GM18870 (cell line): ENCODE data around the gene DNAH5.

Source experiments
- ATAC-seq: cut with Tn5 transposase; IDR thresholded peaks from one replicate; pipeline ENCODE4 v1.9.1; 2021; ENCODE audit warnings: moderate library complexity; ENCODE audit not compliant: unreplicated experiment

DNAH5 gene

GRCh38 chr5:13739479-13739878 lies 205.0 kb downstream of the DNAH5 start:
- no peak for ATAC-seq

DNA sequence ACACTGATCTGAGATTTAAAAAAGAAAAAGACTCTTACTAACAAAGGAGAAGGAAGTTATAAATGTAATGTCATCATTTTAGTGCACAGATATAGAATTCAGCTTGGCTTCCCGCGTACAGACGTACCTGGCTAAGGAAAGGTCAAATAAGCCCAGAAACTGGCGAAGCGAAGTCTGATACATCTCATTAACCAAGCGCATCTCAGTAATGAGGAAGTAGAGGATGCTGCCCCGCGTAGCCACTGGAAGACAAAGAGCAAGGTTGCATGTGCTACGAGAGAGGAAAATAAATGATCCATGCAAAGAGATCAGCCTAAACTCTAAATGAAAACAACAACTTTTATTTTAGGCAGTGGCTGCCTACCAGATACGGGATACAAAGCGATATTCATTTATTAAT lies 208.8 kb downstream of the DNAH5 start:
- ATAC-seq, result no peak

DNA sequence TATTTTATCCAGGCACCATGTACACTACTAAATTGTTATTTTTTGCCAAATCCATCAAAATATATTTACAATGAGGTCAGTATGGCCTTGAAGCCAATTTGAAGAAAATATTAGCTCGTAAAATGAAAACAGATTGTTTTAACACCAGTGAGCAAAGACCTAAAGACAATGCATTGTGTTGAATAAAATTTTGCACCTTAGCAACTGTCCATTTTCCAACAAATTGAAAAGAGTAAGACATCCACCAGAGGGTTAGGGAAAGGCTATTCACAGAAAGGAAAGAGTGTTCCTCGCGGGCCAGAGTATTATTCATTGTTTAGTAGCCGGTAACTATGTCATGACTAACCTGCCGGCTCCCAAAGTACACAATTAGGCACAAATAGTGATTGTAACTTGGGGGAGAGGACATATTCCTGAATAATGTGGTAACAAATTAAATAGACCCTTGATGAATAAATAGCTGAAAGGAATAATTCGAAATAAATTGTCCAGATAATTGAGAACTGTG lies 213.3 kb downstream of the DNAH5 start:
- ATAC-seq, result no peak

- no peak for ATAC-seq
Observed at GRCh38 chr5:13708906-13709305, 235.6 kb downstream of the DNAH5 start.

- ATAC-seq, result no peak
Observed at GRCh38 chr5:13708432-13708831, 236.1 kb downstream of the DNAH5 start.

DNA sequence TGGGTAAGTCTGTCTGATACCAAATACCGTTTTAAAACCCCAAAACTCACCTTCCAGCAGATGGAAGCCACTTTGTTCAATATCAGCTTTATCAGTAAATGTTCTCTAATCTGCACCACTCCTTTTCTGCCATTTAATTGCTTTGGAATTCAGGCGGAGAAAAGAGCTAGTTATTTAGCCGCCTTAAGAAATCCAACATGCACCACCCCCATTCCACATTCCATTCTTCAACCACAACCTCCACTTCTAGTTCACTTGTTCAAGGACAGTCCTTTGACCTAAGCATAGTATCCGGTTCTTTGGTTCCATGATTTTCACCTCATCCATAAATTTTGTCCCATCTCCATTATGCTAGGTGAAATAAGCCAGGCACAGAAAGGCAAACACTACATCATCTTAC lies 240.1 kb downstream of the DNAH5 start:
- no peak for ATAC-seq

DNA sequence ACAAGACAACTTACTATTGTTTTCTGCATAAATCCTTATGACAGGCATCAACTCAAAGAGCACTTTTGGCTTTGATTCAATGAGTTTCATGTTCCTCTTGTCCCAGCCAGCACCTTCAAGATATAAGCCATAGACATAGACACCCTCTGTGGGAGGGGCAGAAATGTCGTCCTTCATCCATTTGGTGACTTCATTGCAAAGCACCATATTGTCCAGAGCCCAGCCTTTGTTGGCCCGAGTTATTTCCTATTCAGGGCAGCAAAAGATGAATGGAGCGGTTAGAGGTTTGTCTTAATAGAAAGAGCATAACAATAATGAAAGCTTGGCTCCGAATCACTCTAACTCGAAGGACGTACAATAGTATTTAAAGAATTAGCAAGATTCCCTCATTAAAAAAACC lies 243.9 kb downstream of the DNAH5 start:
- no peak for ATAC-seq

GRCh38 chr5:13698885-13699284 lies 245.6 kb downstream of the DNAH5 start:
- no peak for ATAC-seq

GRCh38 chr5:13695076-13695712 lies 249.3 kb downstream of the DNAH5 start:
- no peak for ATAC-seq

DNA sequence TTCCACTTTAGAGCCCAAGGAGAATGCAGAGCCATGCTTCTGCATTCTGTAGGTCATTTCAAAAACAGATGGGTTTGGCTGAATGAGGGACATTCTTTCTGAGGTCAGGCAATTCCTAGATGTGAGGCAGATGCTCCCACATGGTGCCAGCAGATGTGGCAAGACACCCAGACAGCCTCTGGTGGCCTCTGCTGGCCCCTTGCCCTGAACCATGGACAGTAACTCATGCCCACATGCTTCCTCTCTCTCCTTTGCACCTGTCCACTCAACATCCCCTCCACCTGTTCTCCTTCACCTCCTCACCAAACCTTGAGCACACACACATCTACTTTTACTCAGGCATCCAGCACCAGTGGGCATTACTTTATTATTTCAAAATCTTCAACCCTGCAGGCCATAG lies 252.3 kb downstream of the DNAH5 start:
- no peak for ATAC-seq

- ATAC-seq, result no peak
Observed at GRCh38 chr5:13676531-13676930, 268.0 kb downstream of the DNAH5 start.

DNA sequence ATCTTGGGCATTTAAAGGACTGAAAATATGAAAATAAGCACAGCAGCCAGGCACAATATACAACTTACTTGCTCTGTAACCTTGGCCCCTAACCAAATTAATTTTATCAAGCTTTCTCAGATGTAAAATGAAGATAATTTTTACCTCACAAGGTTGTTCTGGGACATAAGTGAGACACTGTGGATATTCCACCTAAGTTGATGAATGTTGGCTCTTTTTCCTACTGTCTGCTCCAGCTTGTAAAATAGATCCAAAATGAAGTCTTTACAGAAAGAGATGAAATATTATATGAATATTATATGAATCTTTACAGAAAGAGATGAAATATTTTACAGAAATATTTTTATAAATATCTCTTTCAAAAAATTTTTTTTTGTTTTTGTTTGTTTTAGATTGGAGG lies 270.1 kb downstream of the DNAH5 start:
- no peak for ATAC-seq

DNA sequence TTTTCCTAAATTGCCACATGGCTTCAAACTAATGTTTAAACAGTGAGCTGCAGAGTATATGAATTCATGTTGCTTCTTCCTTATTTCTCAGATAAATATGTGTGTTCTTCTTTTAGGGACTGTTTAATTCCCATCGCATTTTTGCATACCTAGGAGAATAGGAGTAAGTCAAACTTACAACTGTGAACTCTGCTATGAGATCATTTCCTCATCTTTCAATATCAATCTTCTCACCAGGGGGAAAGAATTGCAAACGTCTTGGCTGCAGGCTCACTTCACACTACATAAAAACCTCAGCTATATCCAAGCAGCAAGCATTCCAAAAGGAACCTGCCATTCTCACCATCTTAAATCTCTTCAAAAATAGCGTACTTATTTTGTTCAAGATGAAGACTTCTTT lies 271.0 kb downstream of the DNAH5 start:
- ATAC-seq, result no peak

DNA sequence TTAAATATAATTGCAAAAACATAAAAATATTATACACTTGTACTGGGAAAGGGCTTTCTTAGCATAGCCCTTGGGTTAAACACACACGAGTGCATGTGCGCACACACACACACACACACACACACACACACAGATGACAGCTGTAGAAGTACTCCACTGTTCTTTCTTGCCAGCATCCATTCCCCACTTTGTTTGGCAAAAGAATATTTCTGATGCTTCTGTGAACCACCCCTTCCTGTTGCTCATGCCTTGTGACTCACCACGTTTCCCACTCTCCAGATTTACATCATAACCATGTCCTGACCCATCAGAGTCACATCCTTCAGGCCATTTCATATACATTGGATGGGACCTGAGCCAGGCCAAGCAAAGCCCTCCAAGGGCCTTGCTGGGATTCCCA lies 280.1 kb downstream of the DNAH5 start:
- no peak for ATAC-seq

DNA sequence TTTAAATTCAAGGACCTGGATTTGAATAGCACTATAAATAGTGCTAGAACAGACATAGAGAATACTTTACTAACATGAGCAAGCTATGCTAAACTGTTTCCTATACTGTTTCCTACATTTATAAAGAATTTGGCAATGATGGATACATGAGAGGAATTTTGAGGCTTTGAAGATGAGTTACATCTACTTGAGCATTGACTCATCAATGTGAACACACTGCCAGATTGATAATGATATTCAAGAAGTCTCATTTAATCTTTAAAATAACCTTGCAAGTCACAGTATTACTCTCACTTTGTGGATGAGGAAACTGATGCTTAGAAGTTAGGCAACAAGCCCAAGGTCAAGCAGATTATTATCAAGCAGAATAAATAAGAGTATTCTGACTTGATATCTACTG lies 281.9 kb downstream of the DNAH5 start:
- no peak for ATAC-seq

- no peak for ATAC-seq
Observed at GRCh38 chr5:13661272-13661671, 283.2 kb downstream of the DNAH5 start.

DNA sequence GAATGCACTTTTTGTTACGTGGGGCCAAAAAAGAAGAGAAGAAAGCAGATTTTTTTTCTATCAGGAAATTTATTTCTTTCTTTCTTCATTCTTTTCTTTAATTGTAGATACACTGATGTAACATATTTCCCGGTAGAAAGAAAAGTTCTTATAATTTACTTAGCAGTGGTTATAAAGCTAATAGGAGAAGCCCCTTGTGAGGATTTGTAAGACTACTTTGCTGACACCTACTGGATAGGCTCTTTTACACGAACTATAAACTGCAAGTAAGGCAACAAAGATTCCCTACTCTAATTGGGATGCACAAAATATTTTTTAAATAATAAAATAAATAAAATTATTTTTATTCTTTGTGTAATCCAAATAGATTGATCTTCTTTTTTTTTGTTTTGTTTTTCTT lies 284.4 kb downstream of the DNAH5 start:
- no peak for ATAC-seq

DNA sequence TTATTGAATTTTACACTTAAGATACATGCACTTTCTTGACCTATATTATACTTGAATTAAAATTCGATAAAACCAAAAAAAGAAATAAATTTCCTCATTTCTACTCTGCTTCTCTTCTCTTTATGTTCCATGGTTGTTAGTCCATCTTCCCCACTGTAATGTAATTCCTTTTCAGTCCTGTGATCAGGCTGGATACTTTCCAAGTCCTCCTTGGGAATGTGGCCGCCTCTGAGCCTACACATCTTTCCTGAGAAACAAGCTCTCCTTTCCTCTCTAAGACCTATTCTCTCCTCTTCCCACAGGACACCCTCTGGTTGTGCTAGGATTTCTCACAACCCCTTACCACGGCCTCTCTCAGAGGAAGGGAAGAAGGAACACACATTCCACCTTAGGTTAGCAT lies 285.1 kb downstream of the DNAH5 start:
- ATAC-seq, result no peak

GRCh38 chr5:13658761-13659160 lies 285.7 kb downstream of the DNAH5 start:
- no peak for ATAC-seq

DNA sequence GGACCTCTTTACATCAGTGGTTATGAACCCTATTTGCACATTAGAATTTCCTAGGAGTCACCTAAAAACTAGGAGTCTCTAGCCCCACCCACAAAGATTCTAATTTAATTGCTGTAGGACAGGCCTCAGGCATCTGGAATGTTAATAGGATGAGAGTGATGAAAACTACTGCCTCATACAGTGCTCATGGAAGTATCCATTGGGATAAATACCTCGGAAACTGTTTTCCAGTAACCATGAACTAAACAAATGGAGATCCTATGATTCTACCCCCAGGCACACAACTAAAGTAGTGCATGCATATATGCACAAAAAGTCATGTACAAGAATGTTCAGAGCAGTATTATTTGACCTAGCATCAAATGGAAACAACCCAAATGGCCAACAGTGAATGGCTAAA lies 286.3 kb downstream of the DNAH5 start:
- no peak for ATAC-seq

DNA sequence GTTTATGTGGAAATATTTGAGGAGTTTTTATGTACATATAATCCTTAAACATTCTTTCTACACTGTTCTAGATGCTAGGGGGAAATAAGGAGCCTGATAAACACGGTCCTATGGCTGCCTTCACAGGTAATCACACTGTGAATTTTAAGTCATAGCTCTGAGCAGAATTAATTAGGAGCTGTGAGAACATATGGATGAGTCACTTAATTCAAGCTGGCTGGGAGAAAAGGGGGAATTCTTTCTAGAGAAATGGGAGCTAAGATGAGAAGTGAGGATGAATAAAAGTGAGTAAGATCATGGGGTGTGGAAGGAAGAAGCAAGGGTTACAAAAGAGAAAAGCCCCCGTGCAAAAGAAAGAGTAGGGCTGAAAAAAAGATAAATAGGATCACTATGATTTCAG lies 290.8 kb downstream of the DNAH5 start:
- no peak for ATAC-seq

- ATAC-seq, result no peak
Observed at GRCh38 chr5:13649656-13650055, 294.8 kb downstream of the DNAH5 start.

DNA sequence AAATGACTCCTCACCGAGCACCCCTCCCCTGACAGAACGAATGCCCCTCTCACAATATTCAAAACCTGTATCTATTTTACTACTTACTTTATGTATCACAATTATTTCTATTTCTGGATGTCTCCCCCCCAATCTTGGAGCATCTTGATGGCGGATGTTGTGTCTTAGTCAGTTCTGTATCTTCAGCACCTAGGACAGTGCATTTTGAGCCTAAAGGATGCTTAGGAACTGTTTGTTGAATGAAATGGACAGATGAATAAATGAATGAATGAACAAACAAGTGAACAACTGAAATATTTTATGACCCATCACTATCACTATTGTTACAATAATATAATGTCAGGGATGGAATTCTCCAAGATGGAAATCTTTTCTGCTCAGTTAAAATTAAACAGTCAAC lies 295.7 kb downstream of the DNAH5 start:
- no peak for ATAC-seq
